GM06990 (cell line): ENCODE data around the gene MESP2.

Source experiments
- DNase-seq: peaks from one replicate; pipeline ENCODE4 v3.0.0-alpha.2; 2011; ENCODE audit not compliant: insufficient read length; ENCODE audit errors: extremely low read depth
- H3K27me3 ChIP-seq: replicated peaks from 2 replicates; pipeline ENCODE4 v1.6.0; 2011; ENCODE audit warnings: low read length; ENCODE audit not compliant: control insufficient read depth, insufficient read depth
- H3K36me3 ChIP-seq: 2 replicates; pipeline ENCODE4 v1.5.1; 2011; ENCODE audit warnings: low read length; ENCODE audit not compliant: control insufficient read depth, insufficient read depth
- H3K4me3 ChIP-seq: replicated peaks from 2 replicates; pipeline ENCODE4 v1.5.1; 2011; ENCODE audit warnings: low read depth, mild to moderate bottlenecking, control low read depth, low read length
- TF ChIP-seq, protein P1 (sequence below): IDR thresholded peaks from 2 replicates; pipeline ENCODE4 v1.5.1; 2011; ENCODE audit warnings: low read length, control low read depth, mild to moderate bottlenecking, inconsistent platforms; ENCODE audit not compliant: insufficient read depth, poor library complexity, severe bottlenecking

Gene MESP2

DNA sequence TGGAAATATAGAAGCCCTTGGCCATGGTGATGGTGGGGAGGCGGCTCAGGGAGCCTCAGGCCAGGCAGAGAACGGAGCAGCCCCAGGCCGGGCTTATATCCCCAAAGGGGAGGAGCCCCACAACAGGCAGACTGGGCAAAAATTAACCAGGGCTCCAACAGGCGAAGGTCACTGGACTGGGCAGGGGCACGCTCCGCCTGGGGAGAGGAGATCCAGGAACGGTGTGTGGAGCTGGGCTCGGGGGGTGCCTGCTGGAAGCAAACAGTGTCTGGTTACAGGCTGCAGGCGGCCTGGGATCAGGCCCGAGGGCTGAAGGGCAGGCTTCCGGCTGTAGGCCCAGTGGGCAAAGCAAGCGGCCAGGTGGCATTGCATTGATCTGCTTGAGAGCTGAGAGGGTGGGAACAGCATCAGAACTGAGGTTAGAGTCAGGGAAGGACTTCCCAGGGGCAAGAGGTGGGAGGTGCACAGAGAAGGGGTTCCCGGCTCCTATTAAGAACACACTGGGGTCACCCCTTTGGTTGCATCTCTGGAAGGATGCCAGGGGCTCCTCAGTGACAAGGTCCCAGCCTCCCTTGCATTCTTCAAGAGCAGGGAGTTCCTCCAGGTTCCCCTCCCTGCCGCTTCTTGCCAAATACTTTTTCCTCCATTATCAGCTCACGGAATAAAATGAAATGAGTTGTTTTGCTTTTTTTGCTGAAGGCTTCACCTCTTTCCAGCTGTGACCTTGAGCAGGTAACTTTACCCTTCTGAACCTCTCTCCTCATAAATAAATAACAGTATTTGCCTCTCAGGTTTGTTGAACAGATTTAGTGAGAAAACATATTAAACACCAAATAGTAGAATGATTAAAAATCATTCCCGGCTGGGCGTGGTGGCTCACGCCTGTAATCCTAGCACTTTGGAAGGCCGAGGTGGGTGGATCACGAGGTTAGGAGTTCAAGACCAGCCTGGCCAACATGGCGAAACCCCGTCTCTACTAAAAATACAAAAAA is 30.7 kb downstream of the MESP2 start:
- no peaks in the 10 kb centered on the region for H3K36me3 ChIP-seq
- no peak for DNase-seq

DNA sequence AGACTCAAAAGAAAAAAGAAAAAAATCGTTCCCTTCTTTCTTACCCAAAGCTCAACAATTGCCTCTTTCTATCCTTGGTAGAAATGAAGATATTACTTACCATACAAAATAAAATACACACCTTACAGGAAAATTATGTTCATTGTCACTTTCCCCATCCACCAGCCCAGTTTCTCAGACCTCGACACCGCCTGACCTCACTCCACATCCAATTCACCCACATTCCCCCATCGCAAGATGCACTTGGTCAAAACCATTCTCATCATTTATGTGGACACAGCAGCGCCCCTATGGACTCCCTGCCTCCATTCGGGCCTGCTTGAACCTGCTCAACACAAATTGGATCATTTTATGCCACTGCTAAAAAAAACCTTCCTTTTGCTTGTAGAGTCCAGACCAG is 31.6 kb downstream of the MESP2 start:
- Histone ChIP-seq H3K4me3 (no peak overlapping the region), H3K27me3 (no peaks in the 10 kb centered on the region), H3K36me3 (no peaks in the 10 kb centered on the region)
- TF ChIP-seq, protein P1, sequence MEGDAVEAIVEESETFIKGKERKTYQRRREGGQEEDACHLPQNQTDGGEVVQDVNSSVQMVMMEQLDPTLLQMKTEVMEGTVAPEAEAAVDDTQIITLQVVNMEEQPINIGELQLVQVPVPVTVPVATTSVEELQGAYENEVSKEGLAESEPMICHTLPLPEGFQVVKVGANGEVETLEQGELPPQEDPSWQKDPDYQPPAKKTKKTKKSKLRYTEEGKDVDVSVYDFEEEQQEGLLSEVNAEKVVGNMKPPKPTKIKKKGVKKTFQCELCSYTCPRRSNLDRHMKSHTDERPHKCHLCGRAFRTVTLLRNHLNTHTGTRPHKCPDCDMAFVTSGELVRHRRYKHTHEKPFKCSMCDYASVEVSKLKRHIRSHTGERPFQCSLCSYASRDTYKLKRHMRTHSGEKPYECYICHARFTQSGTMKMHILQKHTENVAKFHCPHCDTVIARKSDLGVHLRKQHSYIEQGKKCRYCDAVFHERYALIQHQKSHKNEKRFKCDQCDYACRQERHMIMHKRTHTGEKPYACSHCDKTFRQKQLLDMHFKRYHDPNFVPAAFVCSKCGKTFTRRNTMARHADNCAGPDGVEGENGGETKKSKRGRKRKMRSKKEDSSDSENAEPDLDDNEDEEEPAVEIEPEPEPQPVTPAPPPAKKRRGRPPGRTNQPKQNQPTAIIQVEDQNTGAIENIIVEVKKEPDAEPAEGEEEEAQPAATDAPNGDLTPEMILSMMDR: no peak
- no peak for DNase-seq

More for the DNA sequence above, 30.7 kb downstream of the MESP2 start:
- Histone ChIP-seq H3K4me3 (no peak overlapping the region), H3K27me3 (no peaks in the 10 kb centered on the region)
- TF ChIP-seq, protein P1: no peak

DNA sequence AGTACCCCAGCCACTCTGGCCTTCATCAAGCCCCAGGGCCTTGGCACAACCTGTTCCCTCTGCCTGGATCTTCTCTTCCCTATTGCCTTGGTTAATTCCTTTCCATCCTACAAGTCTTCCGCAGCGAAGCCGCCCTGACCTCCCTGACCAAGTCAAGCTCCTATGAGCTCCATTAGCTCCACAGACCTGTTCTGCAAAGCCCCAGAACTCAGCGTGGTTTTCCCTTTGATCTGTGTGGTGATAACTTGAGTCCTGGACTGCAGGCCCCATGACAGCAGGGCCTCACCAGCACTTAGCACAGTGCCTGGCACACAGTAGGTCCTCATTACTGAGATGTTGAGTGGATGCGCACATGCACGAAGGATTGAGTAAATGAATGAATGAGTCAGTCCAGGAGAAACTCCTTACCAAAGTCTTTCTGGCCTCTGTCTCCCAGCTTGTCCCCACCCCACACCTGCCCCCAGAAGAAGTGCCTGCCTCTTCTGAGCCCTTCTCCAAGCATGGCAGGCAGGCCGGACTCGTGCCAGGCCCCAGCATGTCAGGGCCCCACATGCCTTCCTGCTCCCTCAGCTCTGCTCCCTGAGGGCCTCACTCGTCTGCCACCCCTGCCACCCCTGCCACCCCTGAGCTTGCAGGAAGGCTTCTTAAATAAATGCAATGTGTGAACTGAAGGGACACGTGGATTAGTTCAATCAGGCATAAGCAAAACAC is 32.2 kb downstream of the MESP2 start:
- Histone ChIP-seq H3K27me3 (no peaks in the 10 kb centered on the region), H3K36me3 (no peaks in the 10 kb centered on the region), H3K4me3 (no peak overlapping the region)
- TF ChIP-seq, protein P1: no peak
- no peak for DNase-seq

DNA sequence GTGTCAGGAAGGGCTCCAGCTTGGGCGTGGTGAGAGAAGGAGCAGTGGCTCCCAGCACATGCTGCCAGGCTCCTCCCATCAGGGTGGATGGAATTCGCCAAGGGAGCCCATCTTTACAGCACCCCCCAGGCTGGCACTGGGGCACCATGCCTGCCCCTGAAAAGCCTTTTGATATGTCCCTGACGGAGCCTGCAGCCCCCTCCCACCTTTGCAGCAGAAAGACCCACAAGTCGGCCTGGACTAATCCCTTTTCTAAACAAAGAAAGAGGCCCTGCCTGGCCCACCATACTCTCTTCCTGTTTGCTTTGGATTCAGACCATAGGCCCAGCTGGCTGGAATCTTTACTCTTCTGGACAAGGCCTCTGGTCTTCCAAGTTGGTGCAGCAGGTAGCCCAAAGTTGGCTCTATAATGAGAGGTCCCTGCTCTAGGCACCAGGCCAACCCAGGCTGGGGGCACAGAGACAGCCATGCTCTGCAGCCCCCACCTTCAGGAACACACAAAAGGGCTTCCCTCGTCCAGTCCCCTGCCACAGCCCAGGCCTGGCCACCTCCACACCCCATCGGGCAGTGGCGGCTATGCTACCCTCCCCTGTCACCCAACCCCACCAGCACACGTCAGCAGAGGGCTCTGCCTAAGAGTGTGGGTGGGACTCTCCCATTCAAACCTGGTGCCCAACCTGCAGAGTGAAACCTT is 33.1 kb downstream of the MESP2 start:
- H3K27me3 ChIP-seq: no peaks in the 10 kb centered on the region; the same call in 1 of the 2 replicates
- no peak for DNase-seq
- no peaks in the 10 kb centered on the region for H3K36me3 ChIP-seq
- TF ChIP-seq, protein P1: no peak
- no peak overlapping the region for H3K4me3 ChIP-seq

DNA sequence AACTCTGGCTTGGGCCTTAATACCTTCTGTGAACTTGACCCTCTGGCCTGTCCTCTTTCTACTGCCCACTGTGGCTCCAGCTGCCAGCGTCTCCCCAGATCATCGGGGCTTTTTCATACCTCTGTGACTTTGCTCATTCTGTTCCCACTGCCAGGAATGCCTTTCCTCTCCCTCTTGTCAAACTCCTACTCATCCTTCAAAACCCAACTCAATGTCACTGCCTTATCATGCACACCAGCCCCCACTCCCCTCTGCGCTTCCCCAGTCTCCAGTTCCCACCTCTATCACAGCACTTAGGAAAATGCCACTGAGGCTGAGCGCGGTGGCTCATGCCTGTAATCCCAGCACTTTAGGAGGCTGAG is 33.6 kb downstream of the MESP2 start:
- H3K4me3 ChIP-seq: no peak overlapping the region
- TF ChIP-seq, protein P1: no peak
- H3K36me3 ChIP-seq: no peaks in the 10 kb centered on the region
- no peaks in the 10 kb centered on the region; the same call in 1 of the 2 replicates for H3K27me3 ChIP-seq
- DNase-seq: no peak
